Ishikawa (cell line): ENCODE data around the gene ZNF736.

ENCODE experiments used
- CEBPB ChIP-seq: IDR thresholded peaks from 2 replicates; pipeline ENCODE4 v1.6.1; 2012
- CREB1 ChIP-seq: IDR thresholded peaks from 2 replicates; pipeline ENCODE4 v1.6.1; 2012; ENCODE audit warnings: low read depth
- EGR1 ChIP-seq: IDR thresholded peaks from 2 replicates; pipeline ENCODE4 v1.6.1; 2012
- EP300 ChIP-seq: IDR thresholded peaks from 2 replicates; pipeline ENCODE4 v1.6.1; 2012; ENCODE audit warnings: borderline replicate concordance
- FOXM1 ChIP-seq: IDR thresholded peaks from 2 replicates; pipeline ENCODE4 v1.6.1; 2012; ENCODE audit warnings: low read depth, borderline replicate concordance
- NFIC ChIP-seq: IDR thresholded peaks from 2 replicates; pipeline ENCODE4 v1.6.1; 2012
- RAD21 ChIP-seq: IDR thresholded peaks from 2 replicates; pipeline ENCODE4 v1.6.1; 2012; ENCODE audit warnings: low read depth
- TAF1 ChIP-seq: IDR thresholded peaks from 2 replicates; pipeline ENCODE4 v1.6.1; 2012; ENCODE audit warnings: low read depth, mild to moderate bottlenecking
- TCF12 ChIP-seq: IDR thresholded peaks from 2 replicates; pipeline ENCODE4 v1.6.1; 2012; ENCODE audit warnings: low read depth
- TEAD4 ChIP-seq: IDR thresholded peaks from 2 replicates; pipeline ENCODE4 v1.6.1; 2012
- YY1 ChIP-seq: IDR thresholded peaks from 2 replicates; pipeline ENCODE4 v1.6.1; 2012; ENCODE audit warnings: low read depth
- ZBTB7A ChIP-seq: IDR thresholded peaks from 2 replicates; pipeline ENCODE4 v1.6.1; 2012; ENCODE audit warnings: low read depth
- TF ChIP-seq, protein P1 (sequence below): IDR thresholded peaks from 2 replicates; pipeline ENCODE4 v1.6.1; 2012
- TF ChIP-seq, protein P2 (sequence below): IDR thresholded peaks from 2 replicates; pipeline ENCODE4 v1.6.1; 2012; ENCODE audit warnings: low read depth, mild to moderate bottlenecking
- TF ChIP-seq, protein P3 (sequence below): IDR thresholded peaks from 2 replicates; pipeline ENCODE4 v1.6.1; 2012

Gene ZNF736

DNA sequence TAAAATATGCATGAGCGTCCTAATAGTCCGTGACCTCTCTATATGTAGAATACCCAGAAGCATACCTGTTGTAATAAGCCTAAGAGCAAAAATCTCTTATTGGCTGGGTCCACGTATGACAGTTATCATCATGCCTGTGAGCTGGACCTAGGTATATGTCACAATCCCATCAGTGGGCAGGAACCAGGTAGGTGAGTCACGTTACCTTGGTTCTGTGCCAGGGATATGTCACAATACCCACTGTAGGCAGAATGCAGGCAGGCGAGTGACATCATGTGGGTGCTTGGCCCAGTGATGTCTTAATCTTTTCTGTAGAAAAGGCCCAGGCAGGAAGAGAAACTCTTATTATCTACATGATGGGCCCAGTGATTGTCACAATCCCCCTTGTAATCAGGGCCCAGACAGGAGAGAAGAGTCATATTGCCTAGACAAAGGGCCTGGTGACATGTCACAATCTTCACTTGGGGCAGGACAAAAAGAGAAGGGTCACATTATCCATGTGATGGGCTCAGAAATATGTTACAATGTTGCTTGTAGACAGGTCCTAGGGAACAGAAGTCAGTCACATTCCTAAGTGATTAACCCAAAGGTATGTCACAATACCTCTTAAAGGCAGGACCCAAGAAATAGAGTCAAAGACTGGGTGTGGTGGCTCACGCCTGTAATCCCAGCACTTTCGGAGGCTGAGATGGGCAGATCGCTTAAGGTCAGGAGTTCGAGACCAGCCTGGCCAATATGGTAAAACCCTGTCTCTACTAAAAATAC lies 12.9 kb upstream of the ZNF736 start:
- TF ChIP-seq, protein P1, sequence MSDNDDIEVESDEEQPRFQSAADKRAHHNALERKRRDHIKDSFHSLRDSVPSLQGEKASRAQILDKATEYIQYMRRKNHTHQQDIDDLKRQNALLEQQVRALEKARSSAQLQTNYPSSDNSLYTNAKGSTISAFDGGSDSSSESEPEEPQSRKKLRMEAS = no peak
- TF ChIP-seq, protein P2, sequence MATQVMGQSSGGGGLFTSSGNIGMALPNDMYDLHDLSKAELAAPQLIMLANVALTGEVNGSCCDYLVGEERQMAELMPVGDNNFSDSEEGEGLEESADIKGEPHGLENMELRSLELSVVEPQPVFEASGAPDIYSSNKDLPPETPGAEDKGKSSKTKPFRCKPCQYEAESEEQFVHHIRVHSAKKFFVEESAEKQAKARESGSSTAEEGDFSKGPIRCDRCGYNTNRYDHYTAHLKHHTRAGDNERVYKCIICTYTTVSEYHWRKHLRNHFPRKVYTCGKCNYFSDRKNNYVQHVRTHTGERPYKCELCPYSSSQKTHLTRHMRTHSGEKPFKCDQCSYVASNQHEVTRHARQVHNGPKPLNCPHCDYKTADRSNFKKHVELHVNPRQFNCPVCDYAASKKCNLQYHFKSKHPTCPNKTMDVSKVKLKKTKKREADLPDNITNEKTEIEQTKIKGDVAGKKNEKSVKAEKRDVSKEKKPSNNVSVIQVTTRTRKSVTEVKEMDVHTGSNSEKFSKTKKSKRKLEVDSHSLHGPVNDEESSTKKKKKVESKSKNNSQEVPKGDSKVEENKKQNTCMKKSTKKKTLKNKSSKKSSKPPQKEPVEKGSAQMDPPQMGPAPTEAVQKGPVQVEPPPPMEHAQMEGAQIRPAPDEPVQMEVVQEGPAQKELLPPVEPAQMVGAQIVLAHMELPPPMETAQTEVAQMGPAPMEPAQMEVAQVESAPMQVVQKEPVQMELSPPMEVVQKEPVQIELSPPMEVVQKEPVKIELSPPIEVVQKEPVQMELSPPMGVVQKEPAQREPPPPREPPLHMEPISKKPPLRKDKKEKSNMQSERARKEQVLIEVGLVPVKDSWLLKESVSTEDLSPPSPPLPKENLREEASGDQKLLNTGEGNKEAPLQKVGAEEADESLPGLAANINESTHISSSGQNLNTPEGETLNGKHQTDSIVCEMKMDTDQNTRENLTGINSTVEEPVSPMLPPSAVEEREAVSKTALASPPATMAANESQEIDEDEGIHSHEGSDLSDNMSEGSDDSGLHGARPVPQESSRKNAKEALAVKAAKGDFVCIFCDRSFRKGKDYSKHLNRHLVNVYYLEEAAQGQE = no peak
- TF ChIP-seq TEAD4 = no peak
- no peak for TF ChIP-seq YY1
- no peak for TF ChIP-seq RAD21
- TF ChIP-seq TCF12 = no peak
- TF ChIP-seq EGR1 = no peak
- TF ChIP-seq, protein P3, sequence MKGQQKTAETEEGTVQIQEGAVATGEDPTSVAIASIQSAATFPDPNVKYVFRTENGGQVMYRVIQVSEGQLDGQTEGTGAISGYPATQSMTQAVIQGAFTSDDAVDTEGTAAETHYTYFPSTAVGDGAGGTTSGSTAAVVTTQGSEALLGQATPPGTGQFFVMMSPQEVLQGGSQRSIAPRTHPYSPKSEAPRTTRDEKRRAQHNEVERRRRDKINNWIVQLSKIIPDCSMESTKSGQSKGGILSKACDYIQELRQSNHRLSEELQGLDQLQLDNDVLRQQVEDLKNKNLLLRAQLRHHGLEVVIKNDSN = no peak
- TF ChIP-seq EP300 = no peak

DNA sequence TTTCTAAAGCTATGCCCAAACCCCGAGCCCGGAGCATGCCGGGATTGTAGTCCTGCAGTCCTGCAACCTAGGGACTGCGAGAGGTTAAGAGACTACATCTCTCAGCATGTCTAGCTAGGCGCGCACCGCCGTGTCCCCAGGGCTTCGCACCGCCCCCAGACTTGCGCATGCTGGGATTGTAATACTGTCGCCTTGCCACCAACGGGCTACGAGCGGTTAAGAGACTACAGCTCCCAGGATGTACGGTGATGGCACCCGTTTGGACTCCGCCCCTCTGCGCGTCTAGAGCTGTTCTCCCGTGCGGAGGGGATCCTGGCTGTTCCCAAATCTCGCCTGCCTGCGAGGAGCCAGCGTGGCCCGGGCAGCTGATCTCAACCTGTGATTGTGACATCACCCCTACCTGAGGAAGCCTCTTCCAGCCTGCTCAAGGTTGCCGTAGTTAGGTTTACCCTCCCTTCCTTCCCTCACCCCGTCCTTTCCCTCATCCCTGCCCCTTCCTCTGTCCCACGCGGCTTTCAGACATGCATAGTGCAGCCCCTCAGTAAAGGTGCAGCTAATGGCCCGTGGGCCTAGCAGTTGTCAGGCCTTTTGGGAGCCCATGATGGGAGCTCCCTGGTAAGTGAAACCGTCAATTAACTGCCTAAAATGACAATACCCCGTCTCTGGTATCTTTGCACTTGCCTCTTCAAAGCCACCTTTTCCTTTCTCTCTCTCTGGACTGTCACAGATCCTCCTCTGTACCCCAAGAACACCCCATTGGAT lies 6.3 kb upstream of the ZNF736 start:
- TF ChIP-seq FOXM1 (no peak), TAF1 (peak; percentile 19; the same call in 1 of the 2 replicates)
- TF ChIP-seq, protein P1 = peak; percentile 54; the same call in 1 of the 2 replicates

DNA sequence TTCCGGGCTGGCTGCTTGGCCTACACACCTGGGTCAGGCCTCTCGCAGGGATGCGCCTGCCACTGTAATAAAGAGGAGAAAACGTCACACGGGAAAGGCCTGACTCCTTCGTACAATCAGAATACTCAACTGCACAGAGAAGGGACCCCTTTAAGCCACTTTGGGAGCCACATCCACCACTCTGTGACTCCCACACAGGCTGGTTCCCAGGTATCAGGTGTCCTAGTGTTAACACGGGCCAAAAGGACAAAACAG lies 5.8 kb upstream of the ZNF736 start:
- TF ChIP-seq NFIC (no peak), RAD21 (no peak), CREB1 (no peak), EP300 (no peak), FOXM1 (no peak), EGR1 (no peak), TAF1 (no peak), CEBPB (no peak), ZBTB7A (no peak), TEAD4 (no peak), YY1 (no peak), TCF12 (no peak)
- TF ChIP-seq, protein P2 = no peak
- TF ChIP-seq, protein P1 = no peak
- TF ChIP-seq, protein P3 = no peak

DNA sequence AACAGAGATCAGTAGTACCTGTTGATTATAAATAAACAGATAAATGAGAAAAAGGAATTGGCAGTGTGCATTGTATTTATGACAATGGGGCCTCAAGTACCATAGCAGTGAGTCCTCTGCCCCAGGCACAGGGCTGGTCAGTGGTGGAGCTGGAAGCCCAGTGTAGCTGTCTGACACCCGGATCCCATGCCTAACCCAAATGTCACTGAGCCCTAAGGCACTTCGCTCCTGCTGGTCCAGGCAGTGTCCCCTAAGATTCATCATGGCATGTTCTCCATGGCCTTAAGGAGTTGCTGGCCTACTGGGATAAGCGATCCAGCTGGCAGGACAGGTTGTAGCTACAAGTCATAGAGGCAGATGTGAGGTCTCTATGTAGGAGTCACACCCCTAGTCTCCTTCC lies 3.3 kb upstream of the ZNF736 start:
- TF ChIP-seq, protein P2 = no peak
- TF ChIP-seq TAF1 (no peak), TEAD4 (no peak), ZBTB7A (no peak), CEBPB (no peak), EGR1 (no peak), EP300 (no peak)
- TF ChIP-seq, protein P1 = no peak
